Suprapubic skin (tissue), 4 donors: ENCODE data around the gene SLC7A4.

Experiments
- EP300 ChIP-seq: sonication (generic); formaldehyde crosslinking; IDR thresholded peaks from one replicate; pipeline ENCODE4 v1.6.1; 2017; ENCODE audit warnings: antibody characterized with exemption
- POLR2A ChIP-seq, 2 donors: fragments of 450-650 bp; IDR thresholded peaks; one replicate each; pipeline ENCODE4 v1.6.1; 2017; ENCODE audit warnings: antibody characterized with exemption in 2 of 2, mild to moderate bottlenecking in 2 of 2, moderate library complexity in 2 of 2
- POLR2AphosphoS5 ChIP-seq, 3 donors: sonication (generic); formaldehyde crosslinking; IDR thresholded peaks; one replicate each; pipeline ENCODE4 v1.6.1; 2017; ENCODE audit warnings: antibody characterized with exemption in 3 of 3
- TF ChIP-seq, protein P1 (sequence below), 2 donors: fragments of 200-600 bp in 1 of 2; fragments of 450-650 bp in 1 of 2; sonication (generic) in 1 of 2; IDR thresholded peaks; one replicate each; pipeline ENCODE4 v1.5.1; 2016 to 2019; ENCODE audit warnings: antibody characterized with exemption in 2 of 2, mild to moderate bottlenecking in 1 of 2, moderate library complexity in 1 of 2

DNA sequence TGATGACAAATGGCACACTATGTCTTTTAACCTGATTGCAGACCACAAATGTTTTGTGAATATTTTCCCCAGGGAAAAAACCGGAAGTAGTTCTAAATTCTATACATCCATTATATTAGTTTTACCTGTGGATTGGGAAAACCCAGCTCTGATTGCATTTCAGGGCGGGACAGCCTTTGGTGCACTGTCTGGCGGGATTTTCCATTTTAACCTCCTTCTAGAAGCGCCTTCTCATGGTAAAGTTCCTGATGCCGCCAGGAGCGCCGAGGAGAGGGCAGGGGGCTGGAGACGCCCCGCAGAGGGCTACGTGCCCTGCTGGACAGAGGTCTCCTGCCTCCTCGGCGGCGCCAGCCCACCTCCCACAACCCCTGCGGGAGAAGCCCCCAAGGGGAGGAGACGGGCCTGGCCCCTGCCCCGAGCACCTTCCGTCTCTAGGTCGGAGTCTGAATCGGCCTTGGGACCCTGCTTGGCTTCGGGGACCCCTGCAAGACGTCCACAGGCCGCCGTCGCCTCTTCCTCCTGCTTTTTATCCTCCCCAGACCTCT lies 18.6 kb downstream of the SLC7A4 start:
- TF ChIP-seq, protein P1, sequence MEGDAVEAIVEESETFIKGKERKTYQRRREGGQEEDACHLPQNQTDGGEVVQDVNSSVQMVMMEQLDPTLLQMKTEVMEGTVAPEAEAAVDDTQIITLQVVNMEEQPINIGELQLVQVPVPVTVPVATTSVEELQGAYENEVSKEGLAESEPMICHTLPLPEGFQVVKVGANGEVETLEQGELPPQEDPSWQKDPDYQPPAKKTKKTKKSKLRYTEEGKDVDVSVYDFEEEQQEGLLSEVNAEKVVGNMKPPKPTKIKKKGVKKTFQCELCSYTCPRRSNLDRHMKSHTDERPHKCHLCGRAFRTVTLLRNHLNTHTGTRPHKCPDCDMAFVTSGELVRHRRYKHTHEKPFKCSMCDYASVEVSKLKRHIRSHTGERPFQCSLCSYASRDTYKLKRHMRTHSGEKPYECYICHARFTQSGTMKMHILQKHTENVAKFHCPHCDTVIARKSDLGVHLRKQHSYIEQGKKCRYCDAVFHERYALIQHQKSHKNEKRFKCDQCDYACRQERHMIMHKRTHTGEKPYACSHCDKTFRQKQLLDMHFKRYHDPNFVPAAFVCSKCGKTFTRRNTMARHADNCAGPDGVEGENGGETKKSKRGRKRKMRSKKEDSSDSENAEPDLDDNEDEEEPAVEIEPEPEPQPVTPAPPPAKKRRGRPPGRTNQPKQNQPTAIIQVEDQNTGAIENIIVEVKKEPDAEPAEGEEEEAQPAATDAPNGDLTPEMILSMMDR (IDR thresholded peaks at IDR 0.05), result no peak
- TF ChIP-seq POLR2A (IDR thresholded peaks at IDR 0.05), result no peak
- TF ChIP-seq POLR2AphosphoS5 (IDR thresholded peaks at IDR 0.05), result no peak
- TF ChIP-seq EP300, result no peak
